Peyer's patch (tissue), 4 donors: Measurements from ENCODE around the gene CYB5R3.

Experiments used
- CTCF ChIP-seq, 6 experiments: fragments of 450-650 bp in 4 of 6; fragments of 200-600 bp in 2 of 6; sonication (generic) in 1 of 6; IDR thresholded peaks; one replicate each; pipeline ENCODE4 v1.5.1; 2017 to 2019; ENCODE audit warnings: antibody characterized with exemption in 6 of 6, mild to moderate bottlenecking in 3 of 6, moderate library complexity in 1 of 6
- POLR2A ChIP-seq, 2 donors: fragments of 450-650 bp; IDR thresholded peaks; one replicate each; pipeline ENCODE4 v1.5.1; 2017; ENCODE audit warnings: antibody characterized with exemption in 2 of 2, mild to moderate bottlenecking in 2 of 2, moderate library complexity in 2 of 2

- TF ChIP-seq CTCF (IDR thresholded peaks at IDR 0.05) (no peak), POLR2A (IDR thresholded peaks at IDR 0.05) (no peak)
These were observed 2.3 kb downstream of the CYB5R3 start for GRCh38 chr22:42646569-42647525.
